Peyer's patch (tissue), 4 donors: Measurements from ENCODE around the gene NBAS.

Experiments used
- POLR2A ChIP-seq, 2 donors: fragments of 450-650 bp; IDR thresholded peaks; one replicate each; pipeline ENCODE4 v1.5.1; 2017; ENCODE audit warnings: antibody characterized with exemption in 2 of 2, mild to moderate bottlenecking in 2 of 2, moderate library complexity in 2 of 2
- TF ChIP-seq, protein P1 (sequence below), 6 experiments: fragments of 450-650 bp in 4 of 6; fragments of 200-600 bp in 2 of 6; sonication (generic) in 1 of 6; IDR thresholded peaks; one replicate each; pipeline ENCODE4 v1.5.1; 2017 to 2019; ENCODE audit warnings: antibody characterized with exemption in 6 of 6, mild to moderate bottlenecking in 3 of 6, moderate library complexity in 1 of 6

DNA sequence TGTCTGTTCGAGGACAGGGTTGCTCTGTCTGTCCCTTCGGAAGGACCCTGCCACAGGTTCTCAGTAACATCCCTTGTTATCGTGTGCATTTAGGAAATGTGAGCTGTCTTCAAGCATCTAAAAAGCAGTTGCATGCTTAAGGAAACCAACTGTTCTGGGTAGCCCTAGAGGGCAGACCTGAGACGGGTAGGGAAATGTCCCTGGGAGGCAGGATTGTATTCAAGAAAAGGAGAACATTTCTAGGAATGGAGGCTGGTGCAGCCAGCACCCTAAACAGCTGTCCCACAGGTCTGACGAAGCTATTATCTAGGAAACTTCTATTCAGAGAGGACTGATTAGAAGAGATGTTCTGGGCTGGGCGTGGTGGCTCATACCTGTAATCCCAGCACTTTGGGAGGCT lies 414.2 kb downstream of the NBAS start:
- TF ChIP-seq, protein P1, sequence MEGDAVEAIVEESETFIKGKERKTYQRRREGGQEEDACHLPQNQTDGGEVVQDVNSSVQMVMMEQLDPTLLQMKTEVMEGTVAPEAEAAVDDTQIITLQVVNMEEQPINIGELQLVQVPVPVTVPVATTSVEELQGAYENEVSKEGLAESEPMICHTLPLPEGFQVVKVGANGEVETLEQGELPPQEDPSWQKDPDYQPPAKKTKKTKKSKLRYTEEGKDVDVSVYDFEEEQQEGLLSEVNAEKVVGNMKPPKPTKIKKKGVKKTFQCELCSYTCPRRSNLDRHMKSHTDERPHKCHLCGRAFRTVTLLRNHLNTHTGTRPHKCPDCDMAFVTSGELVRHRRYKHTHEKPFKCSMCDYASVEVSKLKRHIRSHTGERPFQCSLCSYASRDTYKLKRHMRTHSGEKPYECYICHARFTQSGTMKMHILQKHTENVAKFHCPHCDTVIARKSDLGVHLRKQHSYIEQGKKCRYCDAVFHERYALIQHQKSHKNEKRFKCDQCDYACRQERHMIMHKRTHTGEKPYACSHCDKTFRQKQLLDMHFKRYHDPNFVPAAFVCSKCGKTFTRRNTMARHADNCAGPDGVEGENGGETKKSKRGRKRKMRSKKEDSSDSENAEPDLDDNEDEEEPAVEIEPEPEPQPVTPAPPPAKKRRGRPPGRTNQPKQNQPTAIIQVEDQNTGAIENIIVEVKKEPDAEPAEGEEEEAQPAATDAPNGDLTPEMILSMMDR (IDR thresholded peaks at IDR 0.05) = no peak
- TF ChIP-seq POLR2A (IDR thresholded peaks at IDR 0.05) = no peak
